DLD1 (cell line): ENCODE results near the gene HHEX.
"Not testable (repeated sequence)": the region's sequence is repeated elsewhere in the genome, so short reads cannot be mapped to it uniquely, and the experiment has no call there.

Experiments used
- in situ Hi-C: cut with HindIII; loops from 2 replicates; pipeline ENCODE4 v1.10.0; 2017; ENCODE audit warnings: low sequenced_read_pairs

Gene HHEX

DNA sequence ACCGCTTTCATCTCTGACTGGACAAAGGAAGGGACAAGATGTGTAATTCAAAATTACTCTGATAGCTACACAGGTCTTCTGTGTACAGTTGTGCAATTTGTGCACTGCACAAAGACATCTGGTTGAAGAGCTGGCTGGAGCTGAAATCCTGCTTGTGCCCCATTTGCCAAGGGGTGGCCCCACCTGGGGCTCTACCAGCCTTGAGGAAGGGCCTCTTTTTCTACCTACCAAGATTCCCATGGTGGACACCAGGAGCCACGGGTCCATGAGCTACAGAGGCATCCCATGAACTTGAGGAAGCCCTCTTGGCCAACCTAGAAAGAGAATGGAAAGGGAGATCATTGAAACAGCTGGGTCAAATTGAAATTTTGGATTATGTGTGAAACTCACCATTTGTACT, 43.2 kb downstream of the HHEX start:
- in situ Hi-C loops: no loop called here

DNA sequence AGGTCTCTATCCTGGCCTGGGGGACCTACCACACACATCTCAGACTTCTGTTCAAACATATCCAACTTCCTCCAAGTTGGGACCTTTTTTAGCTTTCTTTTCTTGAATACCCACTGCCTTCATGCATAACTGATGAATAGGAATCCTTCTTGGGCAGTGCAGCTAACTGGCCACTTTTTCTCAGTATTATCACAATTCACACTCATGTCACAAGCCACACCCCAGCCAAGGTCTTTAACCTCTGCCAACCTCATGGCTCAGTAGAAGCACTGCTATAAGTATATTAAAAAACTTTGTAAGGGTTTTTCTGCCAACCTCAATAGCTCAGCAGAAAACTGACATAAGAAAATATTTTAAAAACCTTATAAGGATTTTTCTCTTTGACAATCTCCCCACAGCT, 44.5 kb downstream of the HHEX start:
- in situ Hi-C loops: no loop called here

GRCh38 chr10:92735938-92736337, 46.2 kb downstream of the HHEX start:
- in situ Hi-C loops: no loop called here

DNA sequence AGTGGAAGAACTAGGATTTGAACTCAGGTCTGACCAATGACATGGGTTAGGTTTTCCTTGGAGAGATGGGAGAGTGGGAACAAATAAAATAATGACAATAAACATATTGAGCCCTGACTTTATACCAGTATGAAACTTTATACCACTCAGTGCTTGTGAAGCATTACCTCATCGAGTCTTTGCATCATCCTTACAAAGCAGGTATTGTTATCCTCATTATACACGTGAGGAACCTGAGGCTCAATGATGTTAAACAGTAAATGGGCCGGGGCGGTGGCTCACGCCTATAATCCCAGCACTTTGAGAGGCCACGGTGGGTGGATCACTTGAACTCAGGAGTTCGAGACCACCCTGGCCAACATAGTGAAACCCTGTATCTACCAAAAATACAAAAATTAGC, 47.7 kb downstream of the HHEX start:
- in situ Hi-C loops: no loop called here

DNA sequence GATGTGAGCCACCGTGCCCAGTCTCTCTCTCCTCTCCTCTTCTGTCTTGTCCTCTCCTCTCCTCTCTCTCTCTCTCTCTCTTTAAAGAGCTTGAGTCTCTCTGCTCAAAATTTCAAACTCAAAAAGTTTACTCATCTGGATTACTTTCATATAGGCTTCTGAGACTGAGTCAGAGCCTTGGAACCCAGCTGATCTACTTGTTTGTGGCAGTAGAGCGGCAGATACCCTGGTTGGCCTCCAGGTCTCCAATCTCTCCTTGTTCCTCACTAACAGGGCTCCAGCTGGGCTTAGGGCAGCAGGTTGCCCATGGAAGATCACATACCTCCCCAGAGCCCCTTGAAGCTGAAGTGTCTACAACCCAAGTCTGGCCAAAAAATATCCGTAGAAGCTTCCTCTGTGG, 51.0 kb downstream of the HHEX start:
- in situ Hi-C loops: no loop called here

DNA sequence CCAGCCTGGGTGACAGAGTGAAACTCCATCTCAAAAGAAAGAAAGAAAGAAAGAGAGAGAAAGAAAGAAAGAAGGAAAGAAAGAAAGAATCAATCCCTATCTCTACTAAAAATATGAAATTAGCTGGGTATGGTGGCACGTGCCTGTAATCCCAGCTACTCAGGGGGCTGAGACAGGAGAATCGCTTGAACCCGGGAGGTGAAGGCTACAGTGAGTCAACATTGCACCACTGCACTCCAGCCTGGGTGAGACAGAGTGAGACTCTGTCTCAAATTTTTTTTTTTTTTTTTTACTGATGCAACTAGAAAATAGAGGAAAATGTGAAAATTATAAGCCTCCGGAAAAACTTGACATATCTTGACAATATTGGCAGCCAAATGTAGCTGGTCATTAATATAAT, 52.0 kb downstream of the HHEX start:
- in situ Hi-C loops: not testable (repeated sequence)

DNA sequence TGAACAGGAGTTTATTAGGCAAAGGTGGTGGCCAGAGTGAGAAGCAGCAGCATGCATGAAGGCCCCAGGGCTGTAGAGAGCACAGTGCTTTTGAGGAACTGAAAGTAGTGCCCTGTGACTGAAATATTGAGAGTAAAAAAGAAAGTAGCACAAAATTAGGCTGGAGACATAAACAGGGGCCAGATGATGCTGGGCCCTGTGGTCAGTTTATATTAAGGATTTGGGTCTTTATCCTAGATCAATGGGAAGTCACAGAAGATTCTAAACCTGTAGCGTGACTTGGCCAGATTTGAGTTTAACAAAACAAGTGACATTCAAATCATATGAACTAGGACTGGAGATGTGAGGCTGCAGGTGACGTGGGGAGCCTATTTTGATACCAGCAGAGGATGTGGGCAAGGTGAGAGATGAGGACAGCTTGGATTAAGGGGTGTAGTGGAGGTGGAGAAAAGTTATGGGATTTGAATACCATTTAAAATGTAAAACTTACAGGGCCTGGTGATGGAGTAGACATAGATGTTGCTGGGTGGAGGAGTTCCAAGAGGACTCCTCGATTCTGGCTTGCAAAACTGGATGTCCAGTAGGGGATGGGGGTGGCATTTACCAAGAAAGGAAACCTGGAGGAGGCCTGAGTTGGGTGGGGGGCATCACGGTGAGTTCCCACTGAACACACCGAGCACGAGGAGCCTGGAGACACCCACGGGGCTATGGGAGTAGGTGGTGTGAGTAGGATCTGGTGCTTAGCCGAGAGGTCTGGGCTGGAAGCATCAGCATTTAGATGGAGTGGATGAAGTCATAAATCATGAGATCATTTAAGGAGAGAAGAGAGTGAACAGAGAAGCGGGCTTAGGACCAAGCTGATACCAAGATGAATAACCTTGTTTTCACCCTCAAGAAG, 52.8 kb downstream of the HHEX start:
- in situ Hi-C loops: no loop called here
